HepG2 (cell line): ENCODE measurements around the gene PHB1. TPM values are rescaled to one million over a fixed set of nuclear protein-coding genes. Genes with fewer than 3 reads are reported as not detected.
A peak's percentile ranks its signal among the peaks of the same experiment; 100 is the strongest.

Source experiments
- AGO1 ChIP-seq: fragments of 200-400 bp; formaldehyde crosslinking; IDR thresholded peaks from 2 replicates; pipeline ENCODE4 v1.6.1; 2017; ENCODE audit warnings: mild to moderate bottlenecking, low read depth, low read length, moderate library complexity; ENCODE audit not compliant: poor library complexity, severe bottlenecking
- CC2D1A ChIP-seq: sonication (generic); formaldehyde crosslinking; IDR thresholded peaks from 2 replicates; pipeline ENCODE4 v1.8.1; 2023; ENCODE audit warnings: mild to moderate bottlenecking, missing genetic modification reagents
- FOXK1 ChIP-seq: sonication (generic); formaldehyde crosslinking; IDR thresholded peaks from 2 replicates; pipeline ENCODE4 v1.4.0; 2020; ENCODE audit warnings: low read depth, missing genetic modification reagents, borderline replicate concordance
- HIVEP1 ChIP-seq: sonication (generic); formaldehyde crosslinking; IDR thresholded peaks from 2 replicates; pipeline ENCODE4 v1.4.0; 2020; ENCODE audit warnings: mild to moderate bottlenecking, missing genetic modification reagents
- HMG20B ChIP-seq: conservative IDR thresholded peaks from 2 replicates; pipeline ENCODE4 v1.6.1; 2016; ENCODE audit warnings: missing genetic modification reagents, missing compliant biosample characterization
- NFIC ChIP-seq: IDR thresholded peaks from 2 replicates; pipeline ENCODE4 v1.6.1; 2012; ENCODE audit warnings: mild to moderate bottlenecking, low read length, inconsistent platforms
- NR2F6 ChIP-seq, 2 experiments: IDR thresholded peaks; 2 replicates each; pipeline ENCODE4 v1.6.1; 2016; ENCODE audit warnings: antibody characterized with exemption in 1 of 2, mild to moderate bottlenecking in 1 of 2
- SAFB2 ChIP-seq: sonication (generic); formaldehyde crosslinking; IDR thresholded peaks from 2 replicates; pipeline ENCODE4 v1.5.1; 2020; ENCODE audit warnings: missing genetic modification reagents, low read depth, mild to moderate bottlenecking, borderline replicate concordance
- SMARCE1 ChIP-seq: fragments of 450-650 bp; IDR thresholded peaks from 2 replicates; pipeline ENCODE4 v1.6.1; 2017; ENCODE audit warnings: borderline replicate concordance
- SPEN ChIP-seq: sonication (generic); formaldehyde crosslinking; IDR thresholded peaks from 2 replicates; pipeline ENCODE4 v1.5.1; 2020; ENCODE audit warnings: low read depth, mild to moderate bottlenecking, missing genetic modification reagents
- SRSF9 ChIP-seq: fragments of 200-400 bp; formaldehyde crosslinking; IDR thresholded peaks from 2 replicates; pipeline ENCODE4 v1.6.1; 2018; ENCODE audit warnings: borderline replicate concordance, mild to moderate bottlenecking, low read depth, low read length; ENCODE audit not compliant: insufficient read depth, poor library complexity, severe bottlenecking
- SSRP1 ChIP-seq: IDR thresholded peaks from 2 replicates; pipeline ENCODE4 v1.6.1; 2016; ENCODE audit warnings: control low read depth
- TIGD3 ChIP-seq: sonication (generic); formaldehyde crosslinking; IDR thresholded peaks from 2 replicates; pipeline ENCODE4 v1.5.1; 2020; ENCODE audit warnings: mild to moderate bottlenecking, missing genetic modification reagents, borderline replicate concordance
- TRIM24 ChIP-seq: sonication (generic); formaldehyde crosslinking; IDR thresholded peaks from 2 replicates; pipeline ENCODE4 v1.8.0; 2022; ENCODE audit warnings: mild to moderate bottlenecking, missing genetic modification reagents
- ZBTB2 ChIP-seq: sonication (generic); formaldehyde crosslinking; IDR thresholded peaks from 2 replicates; pipeline ENCODE4 v1.8.0; 2022; ENCODE audit warnings: low read depth, missing genetic modification reagents
- ZNF292 ChIP-seq: sonication (generic); formaldehyde crosslinking; IDR thresholded peaks from 2 replicates; pipeline ENCODE4 v1.8.1; 2022; ENCODE audit warnings: mild to moderate bottlenecking, low read depth, missing genetic modification reagents, borderline replicate concordance
- ZNF350 ChIP-seq: sonication (generic); formaldehyde crosslinking; IDR thresholded peaks from 2 replicates; pipeline ENCODE4 v1.4.0; 2020; ENCODE audit warnings: mild to moderate bottlenecking, low read depth, missing genetic modification reagents, borderline replicate concordance
- ZNF501 ChIP-seq: sonication (generic); formaldehyde crosslinking; IDR thresholded peaks from 2 replicates; pipeline ENCODE4 v1.5.1; 2020; ENCODE audit warnings: mild to moderate bottlenecking, moderate library complexity, missing genetic modification reagents
- ZNF589 ChIP-seq: sonication (generic); formaldehyde crosslinking; conservative IDR thresholded peaks from 2 replicates; pipeline ENCODE4 v1.8.0; 2022; ENCODE audit warnings: mild to moderate bottlenecking, moderate library complexity, missing genetic modification reagents
- ZNF670 ChIP-seq: sonication (generic); formaldehyde crosslinking; IDR thresholded peaks from 2 replicates; pipeline ENCODE4 v1.8.0; 2022; ENCODE audit warnings: mild to moderate bottlenecking, missing genetic modification reagents, borderline replicate concordance
- ZNF703 ChIP-seq: sonication (generic); formaldehyde crosslinking; IDR thresholded peaks from 2 replicates; pipeline ENCODE4 v1.5.1; 2020; ENCODE audit warnings: missing genetic modification reagents, mild to moderate bottlenecking, moderate library complexity, borderline replicate concordance
- ZNF710 ChIP-seq: sonication (generic); formaldehyde crosslinking; IDR thresholded peaks from 2 replicates; pipeline ENCODE4 v1.5.0; 2020; ENCODE audit warnings: mild to moderate bottlenecking, missing genetic modification reagents, borderline replicate concordance
- ZNF788 ChIP-seq: sonication (generic); formaldehyde crosslinking; IDR thresholded peaks from 2 replicates; pipeline ENCODE4 v1.5.0; 2020; ENCODE audit warnings: mild to moderate bottlenecking, missing genetic modification reagents, borderline replicate concordance
- polyA plus RNA-seq, 8 experiments: library from polyadenylated mRNA; depleted of rRNA in 3 of 8; stranded (reverse) in 7 of 8; unstranded in 1 of 8; fragments of >200 nt; fragmentation: Illumina TruSeq in 4 of 8; extraction: Trizol in 4 of 8; gene quantifications; 2 replicates each; pipeline versions ENCODE4 v1.2.1 to v1.2.3, GENCODE V29; 2011 to 2016; ENCODE audit warnings: low read depth in 4 of 8, missing spikeins in 1 of 8, mixed read lengths in 1 of 8; ENCODE audit not compliant: insufficient read depth in 1 of 8
- total RNA-seq, 5 experiments: library from RNA; depleted of rRNA; stranded (reverse); fragments of >200 nt; fragmentation: Illumina TruSeq; extraction: Trizol; gene quantifications; 2 replicates each; pipeline ENCODE4 v1.2.3, GENCODE V29; 2016; ENCODE audit warnings: low read depth in 1 of 5

Gene PHB1
- total and polyA plus RNA-seq, 2 of the 13 experiments (the other 11 are each of a cell fraction or from before 2014, with no cell fraction given): 515 to 688 TPM

- TF ChIP-seq ZNF350 (no peak), FOXK1 (CRISPR knock-in tag) (no peak), SMARCE1 (no peak), SAFB2 (no peak), NR2F6 (IDR thresholded peaks at IDR 0.05) (no peak), NR2F6 (CRISPR knock-in tag; IDR thresholded peaks at IDR 0.05) (no peak), ZBTB2 (CRISPR knock-in tag) (no peak), ZNF589 (CRISPR knock-in tag) (no peak), HMG20B (no peak), AGO1 (no peak), ZNF710 (0 out of 2 replicates have a peak, but pooled peaks have one; percentile 50), NFIC (no peak), HIVEP1 (CRISPR knock-in tag) (0 out of 2 replicates have a peak, but pooled peaks have one; percentile 8), ZNF788 (CRISPR knock-in tag) (peak; percentile 14; the same call in 1 of the 2 replicates), SRSF9 (no peak), SPEN (CRISPR knock-in tag) (no peak; the same call in 1 of the 2 replicates), ZNF703 (CRISPR knock-in tag) (no peak), SSRP1 (CRISPR knock-in tag) (no peak), CC2D1A (CRISPR knock-in tag) (no peak), TRIM24 (no peak), TIGD3 (CRISPR knock-in tag) (no peak), ZNF292 (CRISPR knock-in tag) (no peak; the same call in 1 of the 2 replicates), ZNF501 (no peak), ZNF670 (CRISPR knock-in tag) (no peak)
Measured at GRCh38 chr17:49362723-49363117, 52.0 kb downstream of the PHB1 start (continued).
